ENCODE measurements around the gene VPREB1. TPM values are rescaled to one million over a fixed set of nuclear protein-coding genes. Genes with fewer than 3 reads are reported as not detected.
"Not testable (repeated sequence)": the region's sequence is repeated elsewhere in the genome, so short reads cannot be mapped to it uniquely, and the experiment has no call there.

Gene VPREB1
- total RNA-seq, 2 experiments from 2014 or later = not detected

DNA sequence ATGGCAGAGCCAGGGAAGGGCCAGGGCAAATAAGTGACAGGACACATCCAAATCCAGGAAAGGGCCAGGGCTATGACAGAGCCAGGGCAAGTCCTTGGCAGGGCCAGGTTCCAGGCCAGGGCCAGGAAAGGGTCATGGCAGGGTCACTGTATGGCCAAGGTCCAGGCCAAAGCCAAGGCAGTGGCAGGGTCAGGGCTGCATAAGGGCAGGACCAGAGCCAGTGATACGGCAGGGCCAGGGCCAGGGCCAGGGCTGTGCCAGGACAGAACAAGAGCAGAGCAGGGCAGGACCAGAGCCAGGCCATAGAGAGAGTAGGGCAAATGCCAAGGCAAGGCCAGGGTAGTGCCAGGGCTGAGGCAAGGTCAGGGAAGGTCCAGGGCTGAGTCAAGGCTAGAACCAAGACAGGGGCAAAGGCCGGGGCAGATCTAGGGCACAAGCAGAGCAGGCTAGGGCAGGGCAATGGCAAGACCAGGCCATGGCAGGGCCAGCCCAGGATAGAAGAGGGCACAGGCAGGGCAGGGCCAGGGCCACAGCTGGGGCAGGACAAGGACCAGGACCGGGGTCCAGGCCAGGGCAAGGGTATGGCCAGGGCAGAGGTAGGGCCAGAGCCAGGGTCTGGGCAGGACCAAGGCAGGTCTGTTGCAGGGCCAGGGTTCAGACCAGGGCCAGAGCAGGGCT lies 46.7 kb downstream of the VPREB1 start:
- POLR2A ChIA-PET; H3K4me1 Mint-ChIP-seq (ENCODE audit: low read depth); ATAC-seq; H3K27me3 Mint-ChIP-seq; H3K36me3 Mint-ChIP-seq (ENCODE audit: low read depth); CTCF ChIA-PET; H3K4me3 Mint-ChIP-seq; H3K9me3 Mint-ChIP-seq; DNase-seq; intact Hi-C loops (cut with micrococcal nuclease); H3K27ac Mint-ChIP-seq: not testable (repeated sequence)

GRCh38 chr22:22292656-22293055 lies 48.1 kb downstream of the VPREB1 start:
- H3K27ac Mint-ChIP-seq; intact Hi-C loops (cut with micrococcal nuclease); H3K36me3 Mint-ChIP-seq (ENCODE audit: low read depth); H3K4me3 Mint-ChIP-seq; H3K9me3 Mint-ChIP-seq; H3K4me1 Mint-ChIP-seq (ENCODE audit: low read depth); CTCF ChIA-PET; ATAC-seq; H3K27me3 Mint-ChIP-seq; DNase-seq; POLR2A ChIA-PET: not testable (repeated sequence)

DNA sequence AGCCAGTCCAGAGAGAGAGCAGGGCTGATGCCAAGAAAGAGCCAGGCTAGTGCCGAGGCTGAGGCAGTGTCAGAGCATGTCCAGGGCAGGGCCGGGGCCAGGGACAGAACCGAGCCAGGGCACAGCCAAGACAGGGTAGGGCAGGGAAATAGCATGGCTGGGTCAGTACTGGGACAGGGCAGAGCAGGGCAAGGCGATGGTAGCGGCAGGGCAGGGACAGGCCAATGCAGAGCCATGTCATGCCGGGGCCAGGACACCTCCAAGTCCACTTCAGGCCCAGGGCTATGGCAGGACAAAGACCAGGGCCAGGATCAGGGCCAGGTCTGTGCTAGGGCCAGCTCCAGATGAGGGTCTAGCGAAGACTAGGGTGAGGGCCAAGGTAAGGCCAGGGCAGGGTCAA lies 48.9 kb downstream of the VPREB1 start:
- intact Hi-C loops (cut with micrococcal nuclease); CTCF ChIA-PET: not testable (repeated sequence)

GRCh38 chr22:22294641-22295040 lies 50.1 kb downstream of the VPREB1 start:
- POLR2A ChIA-PET; intact Hi-C loops (cut with micrococcal nuclease): not testable (repeated sequence)

More for the DNA sequence above, 48.9 kb downstream of the VPREB1 start:
- DNase-seq; H3K27me3 Mint-ChIP-seq; H3K36me3 Mint-ChIP-seq (ENCODE audit: low read depth); ATAC-seq; H3K27ac Mint-ChIP-seq; H3K9me3 Mint-ChIP-seq; POLR2A ChIA-PET; H3K4me1 Mint-ChIP-seq (ENCODE audit: low read depth); H3K4me3 Mint-ChIP-seq: not testable (repeated sequence)

More at GRCh38 chr22:22294641-22295040, 50.1 kb downstream of the VPREB1 start:
- H3K27ac Mint-ChIP-seq; CTCF ChIA-PET; ATAC-seq; H3K9me3 Mint-ChIP-seq; H3K27me3 Mint-ChIP-seq; H3K4me3 Mint-ChIP-seq; DNase-seq; H3K36me3 Mint-ChIP-seq (ENCODE audit: low read depth): not testable (repeated sequence)
- H3K4me1 Mint-ChIP-seq (ENCODE audit: low read depth) = peaks cover 14% of the 10 kb centered on the region

All from activated CD8-positive, alpha-beta T cell treated with anti-CD3 and anti-CD28 coated beads for 36 hours (primary cell).